Activated T-helper 1 cell treated with Interleukin-2 at 50 U/mL for 16 hours (primary cell): Measurements from ENCODE around the gene HRH1.
"Not testable (repeated sequence)": the region's sequence is repeated elsewhere in the genome, so short reads cannot be mapped to it uniquely, and the experiment has no call there.

ENCODE experiments used
- DNase-seq: peaks from one replicate; pipeline ENCODE4 v3.0.0-alpha.2; 2020; ENCODE audit warnings: low read depth

The HRH1 gene

DNA sequence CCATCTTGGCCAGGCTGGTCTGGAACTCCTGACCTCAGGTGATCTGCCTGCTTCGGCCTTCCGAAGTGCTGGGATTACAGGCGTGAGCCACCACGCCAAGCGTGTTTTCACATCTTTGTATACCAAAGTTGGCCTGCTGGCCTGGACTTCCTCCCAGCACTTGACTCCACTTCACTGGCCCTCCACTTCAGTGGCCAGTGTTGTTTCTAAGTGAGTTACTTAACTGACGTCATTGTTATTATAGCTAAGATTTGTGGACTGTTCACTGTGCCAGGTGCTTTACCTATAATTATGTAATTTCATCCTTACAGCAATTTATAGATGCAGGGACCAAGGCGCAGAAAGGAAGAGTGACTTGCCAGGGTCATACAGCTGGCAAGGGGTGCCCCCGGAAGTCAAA lies 52.0 kb downstream of the HRH1 start:
- DNase-seq: no peak

DNA sequence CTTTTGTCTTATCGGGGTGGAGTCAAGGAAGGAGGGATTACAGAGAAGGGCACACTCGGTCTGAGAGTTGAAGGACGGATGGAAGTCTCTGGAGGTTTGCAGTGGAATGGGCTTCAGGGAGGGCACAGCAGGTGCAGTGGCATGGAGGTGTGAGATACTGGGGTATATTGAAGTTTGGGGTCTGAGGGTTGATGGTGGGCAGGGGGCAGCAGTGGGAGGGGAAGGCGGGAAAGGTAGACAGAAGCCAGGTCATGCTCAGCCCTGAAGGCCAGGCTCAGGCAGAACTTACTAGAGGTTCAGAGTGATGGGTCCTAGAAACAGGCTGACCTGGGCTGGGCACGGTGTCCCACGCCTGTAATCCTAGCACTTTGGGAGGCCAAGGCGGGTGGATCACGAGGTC lies 52.7 kb downstream of the HRH1 start:
- no peak for DNase-seq

DNA sequence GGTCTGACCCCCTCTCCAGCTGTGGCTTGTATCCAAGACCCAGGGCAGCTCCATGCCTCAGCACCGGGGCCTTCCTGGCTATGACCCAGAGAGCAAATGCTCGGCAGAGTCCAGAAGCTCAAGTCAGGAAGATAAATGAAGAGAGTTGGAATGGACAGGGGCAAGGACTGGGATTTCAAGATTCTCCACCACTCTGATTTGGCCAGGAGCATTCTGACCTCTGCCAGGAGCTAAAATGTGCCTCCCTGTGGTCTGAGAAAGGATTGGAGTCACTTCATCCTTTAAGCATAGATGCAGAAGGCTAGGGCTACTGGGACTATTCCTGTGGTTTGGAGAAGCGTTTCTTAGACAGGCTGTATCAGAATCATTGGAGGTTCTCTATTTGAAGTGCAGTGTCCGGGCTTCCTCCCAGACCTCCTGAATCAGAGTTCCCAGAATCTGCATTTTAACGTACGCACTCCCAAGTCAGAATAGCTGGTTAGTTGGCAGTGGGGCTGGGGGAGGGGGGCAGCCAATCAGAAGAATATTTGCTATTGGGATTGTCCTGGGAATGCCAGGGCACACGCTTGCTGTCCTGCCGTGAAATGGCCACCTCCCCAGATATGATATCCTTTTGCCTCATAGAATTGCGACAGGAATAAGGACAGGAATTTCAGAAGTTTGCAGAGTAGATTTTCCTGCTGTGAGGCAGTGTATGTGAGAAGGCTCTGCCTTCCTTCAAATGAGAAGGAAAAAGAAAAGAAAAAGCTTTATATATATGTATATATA lies 57.4 kb downstream of the HRH1 start:
- no peak for DNase-seq

DNA sequence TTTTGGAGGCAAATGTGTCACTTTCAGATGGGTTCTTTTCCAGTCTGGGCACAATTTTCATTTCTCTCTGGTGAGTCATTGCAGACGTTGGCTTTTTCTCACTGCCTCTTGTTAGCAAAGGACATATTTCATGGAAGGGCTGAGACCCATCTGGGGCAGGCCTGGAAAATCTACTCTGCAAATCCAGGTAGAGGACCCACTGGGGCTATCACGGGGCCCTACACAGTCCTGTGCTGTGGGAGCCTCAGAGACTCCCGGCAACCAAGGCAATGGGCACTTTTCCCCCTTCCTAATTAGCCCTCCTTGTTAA lies 58.0 kb downstream of the HRH1 start:
- no peak for DNase-seq

DNA sequence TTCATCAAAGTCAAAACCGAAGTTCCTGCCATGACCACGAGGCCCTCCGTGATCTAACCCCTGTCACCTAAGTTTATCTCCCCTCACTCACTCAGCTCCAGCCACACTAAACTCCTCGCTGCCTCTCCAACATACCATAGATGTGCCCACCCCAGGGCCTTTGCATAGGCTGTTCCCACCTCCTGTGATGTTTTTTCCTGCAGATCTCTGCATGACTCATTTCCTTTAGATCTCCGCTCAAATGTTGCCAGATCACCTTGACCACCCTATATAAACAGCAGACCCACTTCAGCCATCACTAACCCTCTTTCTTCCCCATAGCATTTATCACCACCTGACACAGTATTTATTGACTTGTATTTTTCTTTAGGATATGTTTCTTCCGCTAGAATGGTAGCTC lies 58.5 kb downstream of the HRH1 start:
- no peak for DNase-seq

DNA sequence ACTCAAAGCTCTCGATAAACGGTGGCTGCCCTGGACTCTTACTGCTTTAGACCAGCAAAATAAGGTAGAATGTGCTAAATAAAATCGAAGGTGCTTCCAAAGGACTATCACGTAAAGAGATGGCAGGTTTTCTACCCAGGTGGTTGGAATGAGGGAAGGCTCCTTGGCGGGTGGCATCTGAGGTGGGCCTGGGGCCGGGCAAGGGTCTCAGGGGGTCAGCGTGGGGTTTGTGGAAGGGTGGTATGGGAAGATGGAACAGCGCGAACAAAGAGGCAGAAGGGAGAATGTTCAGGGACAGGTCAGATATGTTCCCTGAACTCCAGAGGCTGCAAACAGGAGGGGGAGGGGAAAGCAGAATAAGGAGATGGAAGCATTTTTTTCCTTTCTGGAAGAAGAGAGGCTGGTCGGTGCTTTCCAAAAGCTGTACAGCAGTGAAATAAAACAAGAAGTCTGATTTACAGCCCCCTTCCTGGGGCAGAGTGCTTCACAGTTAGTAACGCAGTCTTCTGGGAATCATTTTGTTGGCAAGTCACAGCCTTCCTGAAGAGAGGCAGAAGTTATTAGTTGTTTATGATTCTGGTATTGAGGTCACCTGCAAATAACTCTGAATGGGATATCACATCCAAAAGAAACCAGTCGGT lies 59.6 kb downstream of the HRH1 start:
- DNase-seq: no peak

DNA sequence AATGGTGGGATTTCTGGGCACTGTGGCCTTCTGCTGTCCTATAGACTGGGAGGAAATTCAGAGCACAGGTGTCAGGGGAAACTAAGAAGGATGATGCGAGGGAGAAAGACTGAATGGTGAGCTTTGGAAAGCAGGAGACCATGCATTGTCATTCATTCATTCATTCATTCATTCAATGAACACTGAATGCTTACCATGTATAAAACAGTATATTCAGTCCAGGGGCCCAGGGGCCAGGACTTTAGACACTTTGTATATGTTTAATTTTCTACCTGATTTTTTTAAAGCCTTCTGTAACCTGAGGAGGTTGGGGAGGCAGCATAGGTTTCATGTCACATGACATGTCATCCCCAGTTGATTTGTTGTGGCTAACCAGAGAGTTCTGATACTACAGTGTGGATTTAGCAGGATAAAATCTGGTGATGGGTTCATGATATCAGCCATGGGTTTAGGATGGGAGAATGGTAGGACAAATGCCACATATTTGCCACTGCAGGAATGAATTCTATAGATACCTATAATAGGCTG lies 60.2 kb downstream of the HRH1 start:
- DNase-seq: no peak

DNA sequence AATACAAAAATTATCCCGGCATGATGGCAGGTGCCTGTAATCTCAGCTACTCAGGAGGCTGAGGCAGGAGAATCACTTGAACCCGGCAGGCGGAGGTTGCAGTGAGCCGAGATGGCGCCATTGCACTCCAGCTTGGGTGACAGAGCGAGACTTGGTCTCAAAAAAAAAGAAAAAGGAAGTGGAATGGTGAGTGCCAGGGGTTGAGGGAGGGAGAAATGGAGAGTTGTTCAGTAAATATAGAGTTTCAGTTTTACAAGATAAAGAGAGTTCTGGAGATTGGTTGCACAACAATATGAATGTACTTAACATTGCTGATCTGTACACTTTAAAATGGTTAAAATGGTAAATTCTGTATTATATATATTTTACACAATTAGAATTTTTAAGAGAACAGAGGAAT lies 63.1 kb downstream of the HRH1 start:
- not testable (repeated sequence) for DNase-seq

DNA sequence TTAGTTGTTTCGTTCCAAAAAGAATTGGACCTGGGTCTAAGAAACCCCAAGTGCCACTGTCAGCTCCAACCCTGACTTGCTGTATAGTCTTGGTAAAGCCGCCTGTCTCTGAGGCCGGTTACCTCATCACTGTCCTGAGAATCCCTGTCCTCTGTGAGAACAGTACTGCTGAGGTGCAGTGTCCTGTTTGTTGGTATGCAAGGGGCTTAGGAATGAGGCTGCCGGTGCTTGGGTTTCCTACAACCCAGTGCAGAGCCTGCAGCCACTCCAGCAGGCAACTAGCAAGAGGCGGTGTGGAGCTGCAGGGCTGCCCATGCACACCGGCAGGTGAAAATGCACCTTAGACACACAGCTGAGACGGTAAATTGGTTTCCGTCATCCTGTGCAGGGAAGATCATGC lies 65.9 kb downstream of the HRH1 start:
- DNase-seq: no peak

DNA sequence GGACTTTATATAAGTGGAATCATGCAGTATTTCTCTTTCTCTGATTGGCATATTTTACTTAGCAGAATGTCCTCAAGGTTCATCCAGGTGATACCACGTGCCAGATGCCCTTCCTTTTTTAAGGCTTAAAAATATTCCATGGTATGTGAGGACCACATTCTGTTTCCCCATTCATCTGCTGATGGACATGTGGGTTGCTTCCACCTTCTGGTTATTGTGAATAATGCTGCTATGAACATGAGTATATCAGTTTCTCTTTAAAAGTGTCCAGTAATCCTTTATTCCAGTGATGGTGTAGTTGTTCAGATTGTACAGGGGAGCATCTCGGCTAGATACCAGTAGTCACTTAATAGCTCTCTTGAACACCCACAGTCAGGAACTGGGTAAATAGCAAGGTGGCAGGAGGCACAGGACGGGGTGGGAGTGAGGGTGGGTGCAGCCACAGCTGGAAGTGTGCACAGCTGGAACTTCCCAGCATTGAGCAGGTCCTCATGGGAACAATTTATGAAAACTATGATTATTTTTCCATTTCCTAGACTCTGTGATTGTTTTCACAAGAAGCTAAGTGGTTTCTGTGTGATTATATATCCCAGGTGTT lies 67.6 kb downstream of the HRH1 start:
- DNase-seq: no peak

DNA sequence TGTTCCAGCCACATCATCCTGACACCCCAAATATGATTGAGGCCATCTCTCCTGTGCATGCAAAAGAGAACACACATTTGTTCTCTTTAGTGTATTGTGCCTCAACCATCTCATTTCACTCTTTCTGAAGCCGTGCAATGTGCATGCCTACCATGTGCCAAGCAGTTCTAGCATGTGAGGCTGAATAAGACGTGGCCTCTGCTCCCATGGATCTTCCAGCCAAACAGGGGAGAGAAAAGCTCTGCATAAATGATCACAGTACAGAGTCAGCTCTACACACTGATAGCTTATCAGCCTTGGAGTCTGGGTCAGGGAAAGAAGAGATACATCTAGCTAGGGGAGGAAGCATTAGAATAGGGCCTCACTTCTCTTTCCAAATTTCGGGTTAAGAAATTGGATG lies 69.7 kb downstream of the HRH1 start:
- DNase-seq: no peak

DNA sequence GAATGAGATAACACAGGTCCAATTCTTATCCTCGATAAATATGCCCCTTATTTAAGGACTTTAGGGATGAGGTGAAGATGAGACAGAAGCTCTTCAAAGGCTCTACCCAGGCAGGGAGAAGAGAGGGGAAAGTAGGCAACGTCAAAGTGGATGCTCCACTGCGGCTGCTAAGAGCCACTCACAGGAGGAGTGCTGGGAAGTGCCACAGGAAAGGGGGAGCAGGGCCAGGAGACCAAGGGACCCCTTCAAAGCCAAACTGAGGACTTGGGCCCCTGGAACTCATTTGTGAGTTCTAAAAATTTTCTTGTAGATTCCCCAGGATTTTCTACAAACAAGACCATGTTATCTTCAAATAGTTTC lies 70.6 kb downstream of the HRH1 start:
- no peak for DNase-seq

DNA sequence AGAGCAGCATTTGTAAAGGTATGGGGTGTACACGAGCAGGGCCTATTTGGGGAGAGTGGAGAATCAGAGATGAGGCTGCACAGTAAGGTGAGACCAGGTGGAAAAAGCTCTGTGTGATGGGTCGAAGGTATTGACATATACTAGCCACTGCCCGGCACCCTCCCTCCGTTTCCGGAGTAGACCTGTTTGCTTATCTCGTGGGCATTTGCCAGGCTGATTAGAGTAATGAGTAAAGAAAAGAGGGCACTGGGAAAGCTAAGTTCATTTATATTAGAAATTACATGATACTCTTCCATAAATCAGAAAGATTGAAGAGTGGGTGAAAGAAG lies 71.7 kb downstream of the HRH1 start:
- DNase-seq: no peak

DNA sequence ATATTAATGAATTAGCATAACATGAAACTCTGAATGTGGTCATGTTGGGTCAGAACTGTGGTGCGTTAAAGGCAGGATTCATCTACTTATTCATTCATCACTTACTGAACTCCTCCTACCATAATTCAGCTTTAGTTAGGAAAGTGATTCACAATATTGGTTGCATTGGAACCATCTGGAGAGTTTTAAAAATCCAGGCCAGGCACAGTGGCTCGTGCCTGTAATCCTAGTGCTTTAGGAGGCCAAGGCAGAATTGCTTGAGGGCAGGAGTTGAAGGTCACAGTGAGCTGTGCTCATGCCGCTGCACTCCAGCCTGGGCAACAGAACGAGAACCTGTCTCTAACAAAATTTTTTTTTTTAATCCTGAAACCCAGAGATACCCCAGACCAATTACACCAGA lies 73.7 kb downstream of the HRH1 start:
- no peak for DNase-seq

DNA sequence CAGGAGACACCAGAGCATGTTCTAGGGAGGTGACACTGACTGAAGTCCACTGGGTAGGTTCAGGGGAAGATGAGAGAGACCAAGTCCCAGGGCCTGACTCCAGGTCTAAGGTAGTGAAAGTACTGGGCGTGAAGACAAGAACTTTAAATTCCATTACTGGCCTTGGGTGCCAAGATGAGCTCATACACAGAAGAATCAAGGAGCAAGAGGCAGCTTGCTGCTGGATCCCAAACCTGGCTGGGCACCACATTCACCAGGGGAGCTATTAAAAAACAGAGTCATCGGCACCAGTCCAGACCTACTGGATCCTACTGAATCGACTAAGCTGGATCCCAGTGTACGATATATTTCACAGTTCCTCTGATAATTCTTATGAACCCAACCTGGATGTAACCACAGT lies 75.8 kb downstream of the HRH1 start:
- DNase-seq: no peak

DNA sequence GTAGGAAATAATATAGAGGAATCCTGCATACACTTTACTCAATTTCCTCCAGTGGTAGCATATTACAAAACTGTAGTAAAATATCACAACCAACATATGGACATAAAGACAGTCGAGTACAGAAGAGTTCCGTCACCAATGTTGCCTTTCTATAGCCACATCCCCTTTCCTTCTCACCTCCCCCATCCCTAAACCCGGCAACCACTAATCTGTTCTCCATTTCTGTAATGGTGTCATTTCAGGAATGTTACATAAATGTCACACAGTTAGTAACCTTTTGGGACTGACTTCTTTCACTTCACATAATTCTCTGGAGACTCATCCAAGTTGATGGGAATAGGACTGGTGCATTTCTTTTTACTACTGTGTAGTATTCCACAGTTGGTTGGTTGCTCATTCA lies 76.5 kb downstream of the HRH1 start:
- no peak for DNase-seq

DNA sequence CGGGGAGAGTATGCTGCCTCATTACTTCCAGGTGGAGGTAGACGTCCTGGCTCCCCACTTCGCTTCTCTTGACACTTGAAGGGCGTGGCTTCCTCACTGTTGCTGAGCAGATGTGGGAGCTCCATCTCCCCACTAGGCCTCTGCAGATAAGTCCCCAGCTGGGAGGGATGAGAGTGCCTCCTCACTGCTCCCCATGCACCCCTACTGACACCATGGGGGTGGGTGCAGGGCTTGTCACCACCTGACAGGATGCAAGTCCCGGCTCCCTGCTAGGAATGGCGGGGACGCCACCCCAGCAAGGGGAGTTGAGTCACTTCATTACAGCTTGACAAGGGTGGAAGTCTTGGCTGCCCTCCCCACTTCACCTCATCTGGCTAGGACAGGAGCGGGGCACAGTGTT lies 81.1 kb downstream of the HRH1 start:
- DNase-seq: no peak

DNA sequence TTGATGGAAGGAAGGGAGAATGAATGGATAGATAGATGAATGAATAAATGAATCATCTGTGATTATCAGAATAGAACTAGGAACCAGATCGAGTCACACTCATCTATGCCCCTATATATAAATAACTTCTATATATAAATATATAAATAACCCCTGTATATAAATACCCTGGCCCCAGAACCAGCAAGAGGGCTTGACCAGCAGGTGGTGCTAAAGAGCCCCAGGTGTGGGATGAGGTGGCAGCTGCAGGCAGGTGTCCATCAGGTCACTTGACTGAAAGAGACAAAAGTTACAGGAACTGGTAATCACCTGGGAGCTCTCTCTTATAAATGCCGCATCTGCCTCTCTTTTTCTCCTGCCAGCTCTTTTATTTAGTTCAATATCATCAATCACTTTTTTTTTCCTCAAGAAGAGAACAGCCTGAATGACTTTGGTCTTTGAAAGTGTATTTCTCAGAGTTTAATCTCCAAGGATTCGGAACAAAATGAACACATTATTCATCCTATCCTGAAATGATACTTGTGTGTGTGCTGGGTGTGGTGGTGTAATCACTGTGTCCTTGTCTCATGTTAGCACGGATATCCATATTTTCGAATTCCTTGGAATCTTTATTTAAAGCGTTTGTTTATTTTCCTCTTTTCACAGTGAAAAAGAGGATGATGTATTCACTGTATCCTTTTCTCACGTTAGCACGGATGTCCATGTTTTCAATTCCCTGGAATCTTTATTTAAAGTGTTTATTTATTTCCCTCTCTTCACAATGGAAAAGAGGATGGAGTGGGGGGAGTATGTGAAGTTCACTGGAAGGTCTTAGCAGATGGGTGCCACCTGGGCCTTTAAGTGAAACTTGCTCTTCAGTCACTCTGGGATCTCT lies 82.5 kb downstream of the HRH1 start:
- DNase-seq: peak; percentile 55

DNA sequence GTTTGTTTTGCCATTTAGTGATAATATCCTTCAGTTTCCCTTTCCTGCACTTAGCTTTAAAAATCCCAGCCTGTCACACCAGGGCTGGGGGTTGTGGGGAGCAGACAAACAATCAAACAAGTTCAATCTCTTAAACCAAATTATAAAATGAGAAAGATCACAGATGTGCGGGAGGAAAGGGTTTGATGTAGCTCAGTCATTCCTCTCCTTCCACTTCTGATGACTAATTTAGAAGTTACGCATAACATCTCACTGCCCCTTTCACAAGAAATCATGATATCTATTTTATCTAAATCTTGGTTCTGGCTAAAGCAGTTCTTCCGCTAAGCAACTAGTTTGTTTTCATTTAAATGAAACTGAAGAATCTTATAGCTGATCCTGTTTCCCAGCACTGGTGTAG lies 83.8 kb downstream of the HRH1 start:
- DNase-seq: no peak

DNA sequence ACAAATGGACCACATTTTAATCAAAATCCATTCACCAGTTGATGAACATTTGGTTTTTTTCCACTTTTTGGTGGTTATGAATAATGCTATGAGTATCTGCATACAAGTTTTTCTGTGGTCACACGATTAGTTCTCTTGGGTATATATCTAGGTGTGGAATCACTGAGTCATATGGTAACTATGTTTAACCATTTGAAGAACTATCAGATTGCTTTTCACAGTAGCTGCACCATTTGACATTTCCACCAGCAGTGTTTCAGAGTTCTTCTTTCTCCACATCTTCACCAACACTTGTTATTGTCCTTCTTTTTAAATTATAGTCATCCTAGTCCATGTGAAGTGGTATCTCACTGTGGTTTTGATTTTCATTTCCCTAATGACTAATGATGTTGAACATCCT lies 84.6 kb downstream of the HRH1 start:
- no peak for DNase-seq

DNA sequence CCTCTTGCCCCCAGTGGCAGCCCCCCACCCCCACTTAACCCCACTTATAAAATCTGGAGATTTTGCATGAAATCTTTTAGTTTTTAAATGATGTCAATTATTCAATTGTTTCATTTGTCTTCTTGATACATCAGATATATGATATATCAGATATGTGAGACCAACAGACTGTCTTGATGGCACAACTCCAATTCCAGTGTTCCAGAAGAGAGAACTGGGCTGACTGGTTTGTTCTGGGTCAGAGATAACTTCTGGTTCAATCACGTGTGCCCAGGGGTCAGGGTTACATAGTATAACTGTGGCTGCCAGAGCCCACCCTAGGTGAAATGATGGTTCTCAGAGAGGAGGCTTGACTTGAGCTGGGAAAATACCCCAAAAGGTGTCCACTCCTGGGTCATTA lies 85.5 kb downstream of the HRH1 start:
- DNase-seq: no peak

DNA sequence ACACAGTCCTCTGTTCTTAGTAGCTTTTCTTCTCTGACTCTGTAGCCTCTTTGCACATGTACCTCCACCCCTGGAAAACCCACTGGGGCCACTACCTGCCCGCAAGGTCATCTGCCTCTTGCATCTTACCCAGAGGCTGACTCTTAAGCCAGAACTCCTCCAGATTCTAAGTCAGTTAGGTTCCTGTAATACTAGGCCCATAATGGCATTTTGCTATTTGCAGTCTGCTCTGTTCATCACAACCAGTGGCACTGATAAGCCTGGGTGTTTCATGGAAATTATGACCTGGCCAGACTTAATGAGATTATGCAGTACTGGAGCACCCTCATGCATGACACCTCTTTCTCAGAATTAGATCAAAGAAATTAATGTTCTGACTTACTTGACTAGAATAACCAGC lies 86.2 kb downstream of the HRH1 start:
- no peak for DNase-seq

DNA sequence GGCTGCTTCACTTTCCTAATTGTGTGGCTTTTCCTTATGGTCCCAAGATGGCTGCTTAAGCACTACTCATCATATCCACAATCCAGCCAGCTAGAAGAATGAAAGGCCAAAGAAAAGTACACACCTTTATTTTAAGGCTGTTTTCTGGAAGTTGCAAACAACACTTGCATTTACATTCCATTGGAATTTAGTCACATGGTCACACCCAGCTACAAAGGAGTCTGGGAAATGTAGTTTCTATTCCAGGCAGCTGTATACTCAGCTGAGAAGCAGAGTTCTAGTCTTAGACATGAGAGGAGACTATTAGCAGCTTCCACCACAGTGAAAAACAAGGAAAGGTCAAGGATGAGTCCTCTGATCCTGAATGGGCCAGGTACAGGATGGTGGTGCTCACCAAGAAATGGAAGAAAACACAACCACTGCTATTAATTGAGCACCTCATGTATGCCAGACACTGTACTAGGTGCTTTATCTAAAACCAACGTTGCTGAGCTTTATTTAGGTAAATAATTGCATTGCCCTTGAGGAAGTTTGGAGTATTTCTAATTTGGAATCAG lies 89.9 kb downstream of the HRH1 start:
- DNase-seq: no peak
